ENCODE data around the gene ZNF217.
A peak's percentile ranks its signal among the peaks of the same experiment; 100 is the strongest.
"Not testable (repeated sequence)": the region's sequence is repeated elsewhere in the genome, so short reads cannot be mapped to it uniquely, and the experiment has no call there.

ZNF217 gene

GRCh38 chr20:53626584-53626983, 32.9 kb upstream of the ZNF217 start:
- H3K27ac Mint-ChIP-seq: no peak overlapping the region
- peaks cover 3% of the 10 kb centered on the region for H3K27me3 Mint-ChIP-seq (ENCODE audit: low read depth)
- no peak overlapping the region for H3K4me3 Mint-ChIP-seq
- TF ChIP-seq CTCF (IDR thresholded peaks at IDR 0.05; ENCODE audit: unreplicated experiment in 3 of 3): no peak
- H3K4me1 Mint-ChIP-seq: peaks cover 27% of the 10 kb centered on the region
- H3K36me3 Mint-ChIP-seq (ENCODE audit: low read depth): no peaks in the 10 kb centered on the region
- H3K9me3 Mint-ChIP-seq: no peaks in the 10 kb centered on the region

GRCh38 chr20:53625311-53626129, 31.9 kb upstream of the ZNF217 start:
- Mint-ChIP-seq H3K27me3 (ENCODE audit: low read depth) (peaks cover 3% of the 10 kb centered on the region), H3K9me3 (no peaks in the 10 kb centered on the region), H3K4me3 (no peak overlapping the region), H3K4me1 (peaks cover 32% of the 10 kb centered on the region), H3K36me3 (ENCODE audit: low read depth) (no peaks in the 10 kb centered on the region), H3K27ac (peak overlapping the region; percentile 40 to 57 (median 50))
- TF ChIP-seq CTCF (IDR thresholded peaks at IDR 0.05; ENCODE audit: unreplicated experiment in 3 of 3): no peak

GRCh38 chr20:53624927-53625250, 31.2 kb upstream of the ZNF217 start:
- not testable (repeated sequence) for H3K9me3 Mint-ChIP-seq; H3K36me3 Mint-ChIP-seq (ENCODE audit: low read depth)

DNA sequence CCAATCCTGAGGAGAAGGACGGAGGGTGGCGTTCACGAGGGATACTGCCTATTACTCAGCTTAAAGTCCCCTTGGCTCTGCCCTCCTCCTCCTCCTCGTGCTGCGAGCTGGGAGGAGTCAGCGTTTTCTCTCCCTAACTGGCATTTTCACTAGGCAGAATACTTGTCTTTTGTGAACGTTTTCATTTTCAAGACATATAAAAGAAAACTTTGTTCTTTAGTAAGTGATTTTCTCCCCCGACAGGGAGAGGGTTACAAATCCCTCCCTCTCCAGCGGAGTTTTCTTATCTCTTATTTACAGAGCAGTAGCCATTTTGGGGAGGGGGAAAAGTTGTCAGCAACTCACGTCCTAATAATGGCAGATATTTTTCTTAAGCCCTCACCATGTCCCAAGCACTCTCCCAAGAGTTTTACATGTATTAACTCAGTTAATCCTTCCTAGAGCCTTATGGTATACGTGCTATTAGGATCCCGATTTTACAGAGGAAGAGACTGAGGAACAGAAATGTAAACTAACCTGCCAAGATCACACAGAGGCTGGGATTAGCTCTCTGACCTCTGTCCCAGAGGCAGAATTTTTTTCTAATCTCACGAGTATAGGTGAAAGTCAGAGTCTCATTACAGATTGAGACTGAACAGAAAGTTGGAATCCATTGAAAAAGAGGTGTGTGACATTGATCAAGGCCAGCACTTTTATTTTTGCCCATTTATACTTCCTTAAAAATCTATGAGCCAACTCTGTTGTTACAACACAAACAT, 30.0 kb upstream of the ZNF217 start:
- peak overlapping the region; percentile 78 to 83 (median 81) for H3K4me3 Mint-ChIP-seq
- no peak for TF ChIP-seq CTCF (IDR thresholded peaks at IDR 0.05; ENCODE audit: unreplicated experiment in 3 of 3)
- peak overlapping the region; percentile 98 to 99 (median 98) for H3K27ac Mint-ChIP-seq
- H3K9me3 Mint-ChIP-seq: no peaks in the 10 kb centered on the region
- peaks cover 36% of the 10 kb centered on the region for H3K4me1 Mint-ChIP-seq
- H3K27me3 Mint-ChIP-seq (ENCODE audit: low read depth): peaks cover under 1% of the 10 kb centered on the region
- H3K36me3 Mint-ChIP-seq (ENCODE audit: low read depth): no peaks in the 10 kb centered on the region

More at GRCh38 chr20:53624927-53625250, 31.2 kb upstream of the ZNF217 start:
- peak overlapping the region in 2 of 3 experiments; percentile 40 to 50 for H3K27ac Mint-ChIP-seq
- not testable (repeated sequence) for H3K27me3 Mint-ChIP-seq (ENCODE audit: low read depth); H3K4me3 Mint-ChIP-seq
- H3K4me1 Mint-ChIP-seq: peaks cover 32% of the 10 kb centered on the region

GRCh38 chr20:53623134-53623453, 29.5 kb upstream of the ZNF217 start:
- Mint-ChIP-seq H3K9me3 (no peaks in the 10 kb centered on the region), H3K27ac (peak overlapping the region; percentile 98 to 99 (median 98)), H3K27me3 (ENCODE audit: low read depth) (no peaks in the 10 kb centered on the region), H3K4me1 (peaks cover 36% of the 10 kb centered on the region), H3K36me3 (ENCODE audit: low read depth) (no peaks in the 10 kb centered on the region), H3K4me3 (peak overlapping the region; percentile 78 to 83 (median 81))
- no peak for TF ChIP-seq CTCF (IDR thresholded peaks at IDR 0.05; ENCODE audit: unreplicated experiment in 3 of 3)

DNA sequence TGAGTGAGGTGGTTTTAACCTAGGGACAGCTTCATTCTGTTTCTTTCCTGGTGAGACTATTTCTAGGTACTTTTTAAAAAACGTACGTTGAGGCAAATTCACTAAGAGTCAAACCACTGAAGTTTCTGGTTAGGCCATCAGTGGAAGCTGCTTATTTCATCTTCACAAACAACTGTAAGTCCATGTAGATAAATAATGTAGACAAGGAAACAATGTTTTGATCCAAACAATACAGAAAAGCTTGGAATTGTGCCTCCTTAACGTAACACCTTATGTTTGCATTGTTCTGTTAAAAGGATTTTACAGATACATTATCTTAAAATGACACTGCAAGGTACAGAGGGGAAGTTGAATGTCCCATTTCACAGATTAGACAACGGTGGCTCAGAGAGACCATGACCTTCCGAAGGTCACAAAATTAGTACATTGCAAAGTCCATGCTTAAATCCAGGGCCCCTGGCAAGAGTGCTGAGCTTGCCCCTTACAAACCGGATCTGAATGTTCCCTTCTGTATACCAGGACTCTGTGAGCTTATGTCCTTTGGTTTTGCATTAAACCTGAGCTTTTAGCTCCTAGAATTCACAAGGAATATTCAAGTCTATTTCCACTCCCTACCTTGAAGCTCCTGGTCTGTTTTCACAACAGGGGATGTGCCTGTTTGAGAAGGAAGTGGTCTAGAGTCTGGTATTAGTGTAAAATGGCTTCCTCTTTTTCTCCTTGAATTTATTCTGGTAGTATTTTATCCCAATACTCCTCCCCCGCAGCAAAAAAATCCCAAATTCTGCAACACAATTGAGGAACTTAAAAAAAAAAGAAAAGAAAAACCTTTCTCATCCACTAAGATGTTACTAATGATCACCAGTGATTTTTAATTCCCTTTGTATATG, 28.9 kb upstream of the ZNF217 start:
- no peaks in the 10 kb centered on the region for H3K27me3 Mint-ChIP-seq (ENCODE audit: low read depth)
- no peaks in the 10 kb centered on the region for H3K36me3 Mint-ChIP-seq (ENCODE audit: low read depth)
- TF ChIP-seq CTCF (IDR thresholded peaks at IDR 0.05; ENCODE audit: unreplicated experiment in 3 of 3): no peak
- H3K27ac Mint-ChIP-seq: peak overlapping the region; percentile 98 to 99 (median 98)
- peak overlapping the region; percentile 78 to 83 (median 81) for H3K4me3 Mint-ChIP-seq
- H3K9me3 Mint-ChIP-seq: no peaks in the 10 kb centered on the region
- H3K4me1 Mint-ChIP-seq: peaks cover 36% of the 10 kb centered on the region

All from nephron (organoid).